Measurements from ENCODE around the gene HOXB3.

Gene HOXB3

GRCh38 chr17:48619826-48620449, 29.9 kb upstream of the HOXB3 start (continued):
- no peak; the same call in 1 of the 2 replicates for TF ChIP-seq FEZF1 (tag by site-specific recombination; IDR thresholded peaks at IDR 0.05)
- no peak for TF ChIP-seq ZNF621 (tag by site-specific recombination; IDR thresholded peaks at IDR 0.05)
- TF ChIP-seq GLI2 (tag by site-specific recombination; IDR thresholded peaks at IDR 0.05; ENCODE audit: borderline replicate concordance, low read depth) = no peak
- TF ChIP-seq ZNF335 (tag by site-specific recombination; conservative IDR thresholded peaks at IDR 0.05) = peak; percentile 43
- TF ChIP-seq YY2 (tag by site-specific recombination; IDR thresholded peaks at IDR 0.05) = no peak
- peak; percentile 37; the same call in 1 of the 2 replicates for TF ChIP-seq GFI1B (tag by site-specific recombination; IDR thresholded peaks at IDR 0.05)
- peak; percentile 67 for TF ChIP-seq ZBTB48 (tag by site-specific recombination; IDR thresholded peaks at IDR 0.05)
- peak; percentile 73 for TF ChIP-seq ZSCAN30 (tag by site-specific recombination; IDR thresholded peaks at IDR 0.05)
- no peak for TF ChIP-seq ZNF514 (tag by site-specific recombination; IDR thresholded peaks at IDR 0.05)
- peak; percentile 8; the same call in 1 of the 2 replicates for TF ChIP-seq ZNF121 (tag by site-specific recombination; IDR thresholded peaks at IDR 0.05)
- TF ChIP-seq, protein P1, sequence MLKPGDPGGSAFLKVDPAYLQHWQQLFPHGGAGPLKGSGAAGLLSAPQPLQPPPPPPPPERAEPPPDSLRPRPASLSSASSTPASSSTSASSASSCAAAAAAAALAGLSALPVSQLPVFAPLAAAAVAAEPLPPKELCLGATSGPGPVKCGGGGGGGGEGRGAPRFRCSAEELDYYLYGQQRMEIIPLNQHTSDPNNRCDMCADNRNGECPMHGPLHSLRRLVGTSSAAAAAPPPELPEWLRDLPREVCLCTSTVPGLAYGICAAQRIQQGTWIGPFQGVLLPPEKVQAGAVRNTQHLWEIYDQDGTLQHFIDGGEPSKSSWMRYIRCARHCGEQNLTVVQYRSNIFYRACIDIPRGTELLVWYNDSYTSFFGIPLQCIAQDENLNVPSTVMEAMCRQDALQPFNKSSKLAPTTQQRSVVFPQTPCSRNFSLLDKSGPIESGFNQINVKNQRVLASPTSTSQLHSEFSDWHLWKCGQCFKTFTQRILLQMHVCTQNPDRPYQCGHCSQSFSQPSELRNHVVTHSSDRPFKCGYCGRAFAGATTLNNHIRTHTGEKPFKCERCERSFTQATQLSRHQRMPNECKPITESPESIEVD (tag by site-specific recombination; IDR thresholded peaks at IDR 0.05) = no peak
- TF ChIP-seq ZNF354C (tag by site-specific recombination; IDR thresholded peaks at IDR 0.05; ENCODE audit: borderline replicate concordance, low read depth) = no peak
- no peak for TF ChIP-seq ZNF223 (tag by site-specific recombination; IDR thresholded peaks at IDR 0.05)
- TF ChIP-seq, protein P2, sequence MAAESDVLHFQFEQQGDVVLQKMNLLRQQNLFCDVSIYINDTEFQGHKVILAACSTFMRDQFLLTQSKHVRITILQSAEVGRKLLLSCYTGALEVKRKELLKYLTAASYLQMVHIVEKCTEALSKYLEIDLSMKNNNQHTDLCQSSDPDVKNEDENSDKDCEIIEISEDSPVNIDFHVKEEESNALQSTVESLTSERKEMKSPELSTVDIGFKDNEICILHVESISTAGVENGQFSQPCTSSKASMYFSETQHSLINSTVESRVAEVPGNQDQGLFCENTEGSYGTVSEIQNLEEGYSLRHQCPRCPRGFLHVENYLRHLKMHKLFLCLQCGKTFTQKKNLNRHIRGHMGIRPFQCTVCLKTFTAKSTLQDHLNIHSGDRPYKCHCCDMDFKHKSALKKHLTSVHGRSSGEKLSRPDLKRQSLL (tag by site-specific recombination; IDR thresholded peaks at IDR 0.05) = no peak; the same call in none of the 2 replicates
- TF ChIP-seq ZEB2 (tag by site-specific recombination; IDR thresholded peaks at IDR 0.05) = peak; percentile 11; the same call in 1 of the 2 replicates
- no peak for TF ChIP-seq RBAK (tag by site-specific recombination; IDR thresholded peaks at IDR 0.05)
- TF ChIP-seq ZNF16 (tag by site-specific recombination; IDR thresholded peaks at IDR 0.05; ENCODE audit: low read depth) = no peak
- TF ChIP-seq, protein P3, sequence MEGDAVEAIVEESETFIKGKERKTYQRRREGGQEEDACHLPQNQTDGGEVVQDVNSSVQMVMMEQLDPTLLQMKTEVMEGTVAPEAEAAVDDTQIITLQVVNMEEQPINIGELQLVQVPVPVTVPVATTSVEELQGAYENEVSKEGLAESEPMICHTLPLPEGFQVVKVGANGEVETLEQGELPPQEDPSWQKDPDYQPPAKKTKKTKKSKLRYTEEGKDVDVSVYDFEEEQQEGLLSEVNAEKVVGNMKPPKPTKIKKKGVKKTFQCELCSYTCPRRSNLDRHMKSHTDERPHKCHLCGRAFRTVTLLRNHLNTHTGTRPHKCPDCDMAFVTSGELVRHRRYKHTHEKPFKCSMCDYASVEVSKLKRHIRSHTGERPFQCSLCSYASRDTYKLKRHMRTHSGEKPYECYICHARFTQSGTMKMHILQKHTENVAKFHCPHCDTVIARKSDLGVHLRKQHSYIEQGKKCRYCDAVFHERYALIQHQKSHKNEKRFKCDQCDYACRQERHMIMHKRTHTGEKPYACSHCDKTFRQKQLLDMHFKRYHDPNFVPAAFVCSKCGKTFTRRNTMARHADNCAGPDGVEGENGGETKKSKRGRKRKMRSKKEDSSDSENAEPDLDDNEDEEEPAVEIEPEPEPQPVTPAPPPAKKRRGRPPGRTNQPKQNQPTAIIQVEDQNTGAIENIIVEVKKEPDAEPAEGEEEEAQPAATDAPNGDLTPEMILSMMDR (tag by site-specific recombination; IDR thresholded peaks at IDR 0.05) = no peak; the same call in 1 of the 2 replicates
- TF ChIP-seq PRDM1 (tag by site-specific recombination; IDR thresholded peaks at IDR 0.05) = peak; percentile 96
- TF ChIP-seq ZFP37 (tag by site-specific recombination; IDR thresholded peaks at IDR 0.05) = no peak; the same call in 1 of the 2 replicates
- TF ChIP-seq ZNF146 (tag by site-specific recombination; IDR thresholded peaks at IDR 0.05) = no peak
- TF ChIP-seq ZNF791 (tag by site-specific recombination; IDR thresholded peaks at IDR 0.05) = no peak
- no peak for TF ChIP-seq ZFP41 (tag by site-specific recombination; IDR thresholded peaks at IDR 0.05; ENCODE audit: borderline replicate concordance)
- TF ChIP-seq ZNF426 (tag by site-specific recombination; IDR thresholded peaks at IDR 0.05) = no peak

Measured in HEK293 (cell line).